Mesenchymal stem cell (in vitro differentiated cells and primary cell): ENCODE measurements around the gene GOLGA6A.

Source experiments
- DNase-seq: peaks from one replicate; pipeline ENCODE4 v3.0.0-alpha.2; 2013
- H2AFZ ChIP-seq: one replicate; pipeline ENCODE4 v1.6.1; 2013; ENCODE audit warnings: low read depth, mild to moderate bottlenecking, control low read depth, inconsistent platforms, low read length, moderate library complexity
- H2AK5ac ChIP-seq: 2 replicates; pipeline ENCODE4 v1.6.1; 2013; ENCODE audit warnings: low read length, moderate library complexity, mild to moderate bottlenecking, inconsistent platforms; ENCODE audit not compliant: severe bottlenecking
- H2BK120ac ChIP-seq: one replicate; pipeline ENCODE4 v1.6.1; 2013; ENCODE audit warnings: low read depth, mild to moderate bottlenecking, inconsistent platforms, low read length, moderate library complexity
- H2BK12ac ChIP-seq, 2 experiments: one replicate each; pipeline ENCODE4 v1.6.1; 2013; ENCODE audit warnings: inconsistent platforms in 2 of 2, low read length in 2 of 2, mild to moderate bottlenecking in 2 of 2, moderate library complexity in 2 of 2, control low read depth in 1 of 2
- H2BK15ac ChIP-seq: one replicate; pipeline ENCODE4 v1.6.1; 2013; ENCODE audit warnings: mild to moderate bottlenecking, low read depth, inconsistent platforms; ENCODE audit not compliant: poor library complexity, severe bottlenecking
- H2BK5ac ChIP-seq: 2 replicates; pipeline ENCODE4 v1.6.1; 2013; ENCODE audit warnings: low read depth, mild to moderate bottlenecking, low read length, control low read depth, inconsistent platforms; ENCODE audit not compliant: poor library complexity, severe bottlenecking
- H3K14ac ChIP-seq, 2 experiments: one replicate each; pipeline ENCODE4 v1.6.1; 2013; ENCODE audit warnings: inconsistent platforms in 2 of 2, low read length in 2 of 2, control low read depth in 1 of 2, mild to moderate bottlenecking in 1 of 2, moderate library complexity in 1 of 2
- H3K18ac ChIP-seq, 2 experiments: one replicate each; pipeline ENCODE4 v1.6.1; 2013; ENCODE audit warnings: inconsistent platforms in 2 of 2, low read length in 2 of 2, control low read depth in 1 of 2, low read depth in 1 of 2, mild to moderate bottlenecking in 1 of 2
- H3K23ac ChIP-seq, 2 experiments: one replicate each; pipeline ENCODE4 v1.6.1; 2013; ENCODE audit warnings: inconsistent platforms in 2 of 2, low read length in 2 of 2, mild to moderate bottlenecking in 2 of 2, moderate library complexity in 2 of 2, control low read depth in 1 of 2
- H3K27ac ChIP-seq: 2 replicates; pipeline ENCODE4 v1.5.1; 2013; ENCODE audit warnings: mild to moderate bottlenecking, moderate library complexity, low read length, control low read depth, inconsistent platforms; ENCODE audit not compliant: poor library complexity, severe bottlenecking
- H3K27me3 ChIP-seq, 2 experiments: 2 replicates each; pipeline versions ENCODE4 v1.6.1 to v1.7.0; 2013; ENCODE audit warnings: low read length in 2 of 2, mild to moderate bottlenecking in 2 of 2, moderate library complexity in 2 of 2, control low read depth in 1 of 2, inconsistent platforms in 1 of 2; ENCODE audit not compliant: control insufficient read depth in 1 of 2, insufficient read depth in 1 of 2
- H3K36me3 ChIP-seq, 2 experiments: 2 replicates each; pipeline versions ENCODE4 v1.6.1 to v1.7.0; 2013; ENCODE audit warnings: low read length in 2 of 2, control low read depth in 1 of 2, inconsistent platforms in 1 of 2, low read depth in 1 of 2, mild to moderate bottlenecking in 1 of 2; ENCODE audit not compliant: insufficient read depth in 2 of 2, control insufficient read depth in 1 of 2
- H3K4ac ChIP-seq, 2 experiments: one replicate each; pipeline ENCODE4 v1.6.1; 2013; ENCODE audit warnings: inconsistent platforms in 2 of 2, low read length in 2 of 2, mild to moderate bottlenecking in 2 of 2, moderate library complexity in 2 of 2, control low read depth in 1 of 2, low read depth in 1 of 2
- H3K4me1 ChIP-seq: 2 replicates; pipeline ENCODE4 v1.6.1; 2013; ENCODE audit warnings: low read depth, low read length, control low read depth; ENCODE audit not compliant: control insufficient read depth, insufficient read depth
- H3K4me2 ChIP-seq: 2 replicates; pipeline ENCODE4 v1.6.1; 2013; ENCODE audit warnings: low read length, mild to moderate bottlenecking, inconsistent platforms; ENCODE audit not compliant: poor library complexity, severe bottlenecking
- H3K4me3 ChIP-seq, 2 experiments: 2 replicates each; pipeline versions ENCODE4 v1.5.1 to v1.7.0; 2013; ENCODE audit warnings: low read length in 2 of 2, mild to moderate bottlenecking in 2 of 2, control low read depth in 1 of 2, low read depth in 1 of 2; ENCODE audit not compliant: insufficient read depth in 1 of 2
- H3K79me1 ChIP-seq: replicated peaks from 2 replicates; pipeline ENCODE4 v1.6.1; 2013; ENCODE audit warnings: mild to moderate bottlenecking, control low read depth, low read length, inconsistent platforms; ENCODE audit not compliant: poor library complexity, severe bottlenecking
- H3K9ac ChIP-seq: 2 replicates; pipeline ENCODE4 v1.7.0; 2013; ENCODE audit warnings: mild to moderate bottlenecking, low read length, moderate library complexity
- H3K9me3 ChIP-seq: 2 replicates; pipeline ENCODE4 v1.7.0; 2013; ENCODE audit warnings: mild to moderate bottlenecking, low read length; ENCODE audit not compliant: control insufficient read depth
- H4K8ac ChIP-seq: one replicate; pipeline ENCODE4 v1.6.1; 2013; ENCODE audit warnings: inconsistent platforms, mild to moderate bottlenecking, low read length, moderate library complexity
- H4K91ac ChIP-seq: one replicate; pipeline ENCODE4 v1.6.1; 2013; ENCODE audit warnings: mild to moderate bottlenecking, low read length, inconsistent platforms
- WGBS: methylation state at CpG from one replicate; pipeline ENCODE4 v1.1.7; 2013; ENCODE audit warnings: mixed read lengths; 5-methylcytosine and 5-hydroxymethylcytosine counted together

GOLGA6A gene

DNA sequence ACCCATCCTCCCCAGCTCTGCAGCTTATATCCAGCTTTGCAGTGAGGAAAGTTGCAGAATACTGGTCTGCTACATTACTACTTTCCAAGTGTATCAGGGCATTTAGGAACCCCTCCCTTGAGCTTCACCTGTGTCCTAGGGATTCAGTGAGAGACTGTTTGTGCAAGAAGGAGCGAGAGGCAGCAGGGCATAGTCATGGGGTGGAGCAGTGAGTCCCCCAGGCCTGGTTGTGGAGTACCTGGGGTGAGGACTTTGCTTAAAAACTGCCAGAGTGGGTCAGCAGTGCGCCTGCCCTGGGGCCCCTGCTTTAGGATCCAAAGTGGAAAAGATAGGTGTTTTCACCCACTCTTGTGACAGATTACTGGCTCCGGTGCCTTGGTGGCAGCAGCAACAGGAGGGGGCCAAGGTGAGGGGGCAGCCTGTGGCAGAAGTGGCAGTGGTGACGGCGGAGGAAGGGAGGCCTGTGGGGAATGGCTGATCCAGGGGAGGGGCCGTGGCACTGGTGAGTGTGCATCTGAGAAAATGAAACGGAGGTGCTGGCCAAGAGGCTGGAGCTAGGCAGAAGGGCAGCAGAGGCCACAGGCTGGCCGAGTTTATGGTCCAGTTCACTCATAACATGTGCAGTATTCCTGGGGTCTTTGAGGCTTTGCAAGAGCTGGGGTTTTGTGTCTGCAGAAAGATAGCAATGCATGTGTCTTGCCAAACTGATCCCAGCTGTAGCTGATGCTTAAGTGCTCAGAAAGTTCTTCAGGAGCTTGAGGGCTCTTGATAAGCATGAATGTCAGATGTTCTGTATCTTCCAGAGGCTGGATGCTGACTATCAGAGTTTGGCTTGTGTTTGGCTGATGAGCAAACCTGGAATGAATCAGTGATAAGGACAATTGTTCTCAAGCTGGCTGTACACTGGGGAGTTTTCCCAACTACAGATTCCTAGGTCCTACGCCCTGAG is 43.4 kb downstream of the GOLGA6A start:
- peaks cover 30% of the 10 kb centered on the region for H3K79me1 ChIP-seq
- no peak overlapping the region for H4K8ac ChIP-seq
- peak overlapping the region in 1 of 2 experiments; percentile 49 for H3K18ac ChIP-seq
- 93% methylated on average over 9 of the region's 9 CpGs for WGBS
- H3K36me3 ChIP-seq: peaks cover 66 to 71% of the 10 kb centered on the region in 2 experiments
- peak overlapping the region in 1 of 2 experiments; percentile 24 for H3K4ac ChIP-seq
- no peak overlapping the region for H3K4me2 ChIP-seq
- H2BK15ac ChIP-seq: no peak overlapping the region
- H3K14ac ChIP-seq: peak overlapping the region in 1 of 2 experiments; percentile 4
- H3K9ac ChIP-seq: peak overlapping the region; percentile 45
- peak overlapping the region in 1 of 2 experiments; percentile 20 for H3K4me3 ChIP-seq
- H3K4me1 ChIP-seq: peaks cover 36% of the 10 kb centered on the region
- no peak overlapping the region for H4K91ac ChIP-seq
- H2BK120ac ChIP-seq: no peak overlapping the region
- peak; percentile 18 for DNase-seq
- H2AK5ac ChIP-seq: no peak overlapping the region
- H2AFZ ChIP-seq: no peak overlapping the region
- no peak overlapping the region for H2BK5ac ChIP-seq
- H3K27ac ChIP-seq: peak overlapping the region; percentile 83
- no peaks in the 10 kb centered on the region for H3K27me3 ChIP-seq
- H2BK12ac ChIP-seq: peak overlapping the region in 1 of 2 experiments; percentile 56
- H3K23ac ChIP-seq: no peak overlapping the region
- no peaks in the 10 kb centered on the region for H3K9me3 ChIP-seq

DNA sequence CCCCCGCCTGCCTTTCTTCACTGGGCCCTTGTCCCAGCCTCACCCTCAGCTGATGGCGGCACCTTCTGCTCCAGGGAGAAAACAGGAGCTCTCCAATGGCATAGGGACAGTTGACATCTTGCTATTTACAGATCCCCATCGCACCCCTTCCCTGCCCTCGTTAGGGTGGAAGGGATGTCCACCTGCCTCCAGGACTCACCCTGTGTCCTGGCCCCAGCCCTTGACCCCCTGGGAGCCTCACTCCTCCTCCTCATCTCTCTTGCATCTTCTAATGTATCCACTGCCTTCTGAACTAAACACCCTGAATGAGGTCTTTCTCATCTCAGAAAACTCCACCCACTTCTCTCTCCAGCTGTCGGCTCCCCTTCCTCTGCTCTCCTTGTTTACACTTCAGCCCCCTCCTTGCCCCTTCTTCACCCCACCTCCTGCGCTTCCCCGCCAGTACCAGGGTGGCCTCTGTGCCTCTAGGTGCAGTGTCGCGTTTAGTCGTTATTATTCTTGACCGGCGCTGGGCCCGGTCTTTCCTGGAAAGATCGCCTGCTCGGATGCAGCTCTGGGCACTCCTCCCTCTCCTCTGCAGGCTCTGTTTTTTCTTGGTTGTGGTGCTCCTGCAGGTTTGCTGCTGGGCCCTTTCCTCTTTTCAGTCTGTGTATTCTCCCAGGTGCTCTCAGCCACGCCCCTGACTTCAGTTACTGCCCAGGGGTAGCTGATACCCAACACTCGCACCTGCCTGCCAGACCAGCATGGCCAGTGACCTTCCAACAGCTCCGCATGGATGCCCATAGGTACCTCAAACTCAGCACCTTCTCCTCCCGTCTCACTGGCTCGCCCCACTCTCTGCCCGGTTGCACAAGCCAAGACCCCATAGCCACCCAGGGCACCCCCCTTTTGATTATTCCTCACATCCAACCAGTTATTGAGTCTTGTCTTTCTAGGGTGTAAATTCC is 44.9 kb downstream of the GOLGA6A start:
- peak overlapping the region in 1 of 2 experiments; percentile 42 for H2BK12ac ChIP-seq
- WGBS: 87% methylated on average over 20 of the region's 21 CpGs
- no peak overlapping the region for H3K27ac ChIP-seq
- no peak overlapping the region for H2BK5ac ChIP-seq
- H4K91ac ChIP-seq: no peak overlapping the region
- H3K79me1 ChIP-seq: peaks cover 38% of the 10 kb centered on the region
- DNase-seq: no peak
- no peak overlapping the region for H3K4me2 ChIP-seq
- no peak overlapping the region for H3K4ac ChIP-seq
- H2BK15ac ChIP-seq: peak overlapping the region; percentile 65
- peak overlapping the region; percentile 25 for H2AK5ac ChIP-seq
- peak overlapping the region; percentile 45 for H3K9ac ChIP-seq
- no peak overlapping the region for H2BK120ac ChIP-seq
- no peaks in the 10 kb centered on the region for H3K9me3 ChIP-seq
- H3K36me3 ChIP-seq: peaks cover 70 to 71% of the 10 kb centered on the region in 2 experiments
- H3K18ac ChIP-seq: no peak overlapping the region
- H3K14ac ChIP-seq: no peak overlapping the region
- no peak overlapping the region for H4K8ac ChIP-seq
- H3K4me1 ChIP-seq: peaks cover 42% of the 10 kb centered on the region
- no peak overlapping the region for H3K23ac ChIP-seq
- H3K4me3 ChIP-seq: no peak overlapping the region
- no peak overlapping the region for H2AFZ ChIP-seq
- no peaks in the 10 kb centered on the region for H3K27me3 ChIP-seq

DNA sequence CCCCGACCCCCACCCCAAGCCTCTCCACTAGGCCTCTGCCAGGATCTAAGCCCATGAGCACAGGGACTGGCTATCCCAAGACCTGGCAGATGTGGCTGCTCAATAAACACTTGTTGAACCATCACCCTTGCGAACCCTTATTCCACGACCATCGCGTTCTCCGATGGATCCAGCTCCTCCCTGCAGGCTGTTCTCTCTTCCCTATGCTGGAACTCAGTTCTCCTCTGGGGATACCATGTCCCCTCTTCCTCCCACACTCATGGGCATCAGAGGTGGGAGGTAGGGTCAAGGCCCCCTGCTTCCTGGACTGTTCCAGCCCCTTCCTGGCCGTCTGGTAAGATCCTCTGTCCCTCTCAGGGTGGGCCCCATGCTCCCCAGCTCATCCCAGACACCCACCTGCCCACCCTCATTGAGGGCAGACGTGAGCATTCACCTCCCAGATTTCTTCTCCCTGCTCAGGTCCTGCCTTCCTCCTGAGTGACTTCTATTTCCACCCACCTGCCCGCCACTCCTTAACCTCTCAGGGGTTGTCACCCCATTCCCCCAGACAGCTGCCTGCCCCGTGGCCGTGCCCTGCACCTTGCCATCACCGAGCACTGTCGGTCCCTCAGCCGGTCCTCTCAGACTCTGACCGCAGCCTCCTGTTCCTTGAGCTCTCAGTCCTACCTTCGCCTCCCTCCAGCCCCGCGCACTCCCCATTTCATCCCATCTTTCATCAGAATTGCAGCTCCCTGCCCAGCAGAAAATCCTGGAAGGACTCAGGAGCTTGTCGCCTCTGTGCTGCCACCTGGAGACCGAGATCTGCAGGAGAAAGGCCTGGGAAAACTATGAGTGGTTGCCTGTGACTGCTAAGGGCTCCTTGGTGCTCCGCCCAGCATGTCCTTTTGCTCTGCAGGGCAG is 45.8 kb downstream of the GOLGA6A start:
- Histone ChIP-seq H2BK5ac (no peak overlapping the region), H3K4me1 (peaks cover 42% of the 10 kb centered on the region), H3K36me3 (peaks cover 69 to 70% of the 10 kb centered on the region in 2 experiments), H3K4me2 (no peak overlapping the region), H2BK12ac (peak overlapping the region in 1 of 2 experiments; percentile 77), H2BK120ac (no peak overlapping the region), H3K79me1 (peaks cover 39% of the 10 kb centered on the region), H3K27ac (no peak overlapping the region), H3K27me3 (no peaks in the 10 kb centered on the region), H3K14ac (peak overlapping the region in 1 of 2 experiments; percentile 26), H3K18ac (no peak overlapping the region), H3K4ac (no peak overlapping the region), H2AFZ (no peak overlapping the region), H3K9me3 (no peaks in the 10 kb centered on the region), H3K23ac (no peak overlapping the region), H4K91ac (no peak overlapping the region), H2BK15ac (no peak overlapping the region), H3K9ac (no peak overlapping the region), H4K8ac (no peak overlapping the region), H3K4me3 (no peak overlapping the region), H2AK5ac (no peak overlapping the region)
- WGBS: 69% methylated on average over 21 of the region's 21 CpGs
- peak; percentile 77 for DNase-seq
